SK-N-MC (cell line): ENCODE measurements around the gene BTNL9.

Experiments used
- EZH2 ChIP-seq: fragments of 200-600 bp; sonication (generic); IDR thresholded peaks from one replicate; pipeline ENCODE4 v1.6.1; 2017; ENCODE audit warnings: antibody characterized with exemption
- POLR2AphosphoS5 ChIP-seq: IDR thresholded peaks from 2 replicates; pipeline ENCODE4 v1.6.1; 2012; ENCODE audit warnings: mild to moderate bottlenecking, low read depth, low read length, borderline replicate concordance

DNA sequence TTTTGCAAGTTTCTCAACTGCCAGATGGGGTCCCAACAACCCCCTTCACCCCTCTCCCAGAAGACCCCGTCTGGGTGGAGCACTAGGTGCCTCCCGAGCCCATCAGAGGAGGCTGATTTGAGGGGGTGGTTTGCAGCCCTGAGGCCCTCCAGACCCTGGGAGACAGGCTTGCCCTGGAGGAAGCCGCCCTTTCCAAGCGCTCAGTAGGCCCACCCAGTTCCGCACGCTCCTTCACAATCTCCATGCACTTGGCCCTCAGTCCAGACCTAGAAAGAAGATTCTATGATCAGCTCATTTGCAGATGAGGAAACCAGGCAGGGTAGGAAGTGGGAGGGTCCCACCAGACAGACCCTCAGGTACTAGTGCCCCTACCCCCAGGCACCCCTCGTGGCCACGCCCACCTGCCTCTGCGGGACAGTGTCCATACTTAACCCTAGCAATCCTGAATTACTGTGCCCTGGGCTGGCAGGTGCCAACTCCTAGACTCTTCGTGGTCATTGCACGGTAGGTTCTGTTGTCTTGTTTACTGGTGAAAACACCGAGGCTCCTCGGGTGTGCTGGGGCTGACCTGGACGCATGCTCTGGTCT is 68.6 kb downstream of the BTNL9 start:
- TF ChIP-seq EZH2 (no peak), POLR2AphosphoS5 (no peak)
